IPS DF 4.7 (cell line): ENCODE measurements around the gene GABRB2.
"Not testable (repeated sequence)": the region's sequence is repeated elsewhere in the genome, so short reads cannot be mapped to it uniquely, and the experiment has no call there.

ENCODE experiments used
- DNase-seq: peaks from one replicate; pipeline ENCODE4 v3.0.0-alpha.2; 2013; ENCODE audit warnings: low spot score; ENCODE audit errors: extremely low read depth

The GABRB2 gene

GRCh38 chr5:161301586-161301985 is 244.9 kb downstream of the GABRB2 start:
- DNase-seq, result no peak

- no peak for DNase-seq
These were observed 247.5 kb downstream of the GABRB2 start for GRCh38 chr5:161299053-161299452.

GRCh38 chr5:161297388-161297787 is 249.1 kb downstream of the GABRB2 start:
- DNase-seq, result not testable (repeated sequence)

- DNase-seq, result no peak
These were observed 250.7 kb downstream of the GABRB2 start for GRCh38 chr5:161295721-161296250.

DNA sequence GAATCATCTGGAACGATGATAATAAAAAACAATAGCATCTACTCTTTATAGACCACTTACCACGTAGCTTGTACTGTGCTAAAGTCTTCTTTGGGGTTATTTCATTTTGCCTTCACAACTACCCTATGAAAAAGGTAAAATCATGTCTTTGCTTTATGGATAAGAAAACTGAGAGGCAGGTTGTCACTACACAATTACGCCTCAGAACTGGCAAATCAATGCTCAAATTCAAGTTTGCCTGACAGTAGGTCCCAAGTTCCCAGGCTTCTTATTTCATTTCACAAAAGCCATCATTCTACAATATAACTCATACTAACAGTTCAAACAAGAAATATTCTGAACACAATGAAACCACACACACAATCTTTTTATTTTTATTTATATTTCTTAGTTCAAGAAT is 258.5 kb downstream of the GABRB2 start:
- DNase-seq, result no peak

DNA sequence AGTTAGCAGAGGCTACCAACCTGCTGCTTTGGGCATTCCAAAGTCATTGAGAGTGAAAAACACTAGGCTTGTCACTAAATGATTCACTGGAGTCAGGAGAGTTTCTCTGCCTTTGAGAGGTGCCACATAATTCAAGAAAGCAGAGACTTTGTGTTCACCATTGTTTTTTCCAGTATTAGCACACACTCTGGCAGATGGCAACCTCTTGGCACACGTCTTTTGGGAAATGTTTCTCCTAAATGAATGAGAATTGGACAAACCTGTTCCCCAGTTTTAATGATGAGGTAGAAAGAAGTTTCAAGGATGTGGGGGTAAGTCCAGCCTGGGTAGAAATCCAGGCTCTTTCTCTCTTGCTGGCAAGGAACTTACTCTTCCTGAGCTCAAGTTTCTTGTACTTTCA is 259.1 kb downstream of the GABRB2 start:
- DNase-seq, result no peak

DNA sequence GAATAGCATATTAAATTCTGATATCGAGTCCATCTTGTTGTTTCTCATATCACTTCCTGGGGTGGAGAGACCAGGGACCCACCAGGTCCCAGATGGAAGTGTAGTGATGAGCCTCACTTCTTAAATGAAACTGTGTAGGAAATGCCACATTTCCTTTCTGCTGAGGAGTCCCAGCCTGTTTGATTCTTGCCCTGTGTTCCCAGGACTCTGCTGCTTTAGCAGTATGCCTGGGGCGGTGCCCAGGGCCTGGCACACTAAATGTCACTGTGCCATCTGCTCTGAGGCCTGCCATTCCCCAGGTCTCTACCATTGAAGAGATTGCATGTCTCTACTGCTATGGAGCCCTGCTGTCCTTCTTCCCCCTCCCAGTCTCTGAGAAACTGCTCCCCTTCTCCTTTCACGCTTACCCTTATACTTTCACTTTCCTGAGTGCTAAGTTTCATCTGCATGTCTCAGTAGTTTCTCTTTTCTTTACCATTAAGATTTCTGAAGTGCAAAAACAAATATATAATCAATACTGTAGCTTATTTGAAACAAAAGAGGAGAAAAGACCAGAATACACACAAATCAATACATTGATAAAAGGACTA is 260.4 kb downstream of the GABRB2 start:
- DNase-seq, result no peak

DNA sequence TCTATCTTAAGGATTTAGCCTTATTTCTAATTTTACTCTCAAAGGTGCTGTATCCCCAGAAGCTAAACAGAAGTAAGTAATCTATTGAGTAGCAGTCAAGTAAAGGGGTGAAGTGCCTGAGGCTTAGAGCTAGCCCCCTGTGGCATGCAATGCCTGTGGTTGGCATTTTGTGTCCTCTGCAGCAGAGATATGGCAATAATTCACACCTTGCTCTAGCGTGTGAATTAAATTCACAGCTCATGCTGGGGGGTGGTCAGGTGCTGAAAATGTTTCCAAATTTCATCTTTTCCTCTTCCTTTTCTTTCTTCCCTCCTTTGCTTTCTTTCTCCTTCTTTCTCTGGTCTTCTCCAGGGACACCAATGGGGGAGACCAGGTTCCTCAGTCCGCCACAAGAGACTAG is 262.1 kb downstream of the GABRB2 start:
- DNase-seq, result no peak

DNA sequence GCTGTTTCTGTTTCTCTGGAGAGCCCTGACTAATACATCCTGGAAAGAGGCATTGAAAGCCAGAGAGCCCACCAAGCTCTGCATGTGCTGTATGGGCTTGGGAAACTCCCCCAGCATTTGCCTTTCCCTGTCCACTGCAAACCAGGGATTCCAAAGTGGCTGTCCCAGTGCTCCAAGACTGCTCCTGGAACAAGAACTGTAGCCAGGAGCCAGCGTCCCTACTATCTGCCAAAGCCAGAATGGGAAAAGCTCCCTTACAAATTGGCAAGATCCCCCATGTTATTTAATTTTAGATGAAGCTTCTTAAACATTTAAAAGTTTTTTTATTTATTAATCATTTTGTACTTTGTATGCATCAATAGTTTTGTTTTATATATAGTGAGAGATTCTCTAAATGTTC is 263.2 kb downstream of the GABRB2 start:
- no peak for DNase-seq

DNA sequence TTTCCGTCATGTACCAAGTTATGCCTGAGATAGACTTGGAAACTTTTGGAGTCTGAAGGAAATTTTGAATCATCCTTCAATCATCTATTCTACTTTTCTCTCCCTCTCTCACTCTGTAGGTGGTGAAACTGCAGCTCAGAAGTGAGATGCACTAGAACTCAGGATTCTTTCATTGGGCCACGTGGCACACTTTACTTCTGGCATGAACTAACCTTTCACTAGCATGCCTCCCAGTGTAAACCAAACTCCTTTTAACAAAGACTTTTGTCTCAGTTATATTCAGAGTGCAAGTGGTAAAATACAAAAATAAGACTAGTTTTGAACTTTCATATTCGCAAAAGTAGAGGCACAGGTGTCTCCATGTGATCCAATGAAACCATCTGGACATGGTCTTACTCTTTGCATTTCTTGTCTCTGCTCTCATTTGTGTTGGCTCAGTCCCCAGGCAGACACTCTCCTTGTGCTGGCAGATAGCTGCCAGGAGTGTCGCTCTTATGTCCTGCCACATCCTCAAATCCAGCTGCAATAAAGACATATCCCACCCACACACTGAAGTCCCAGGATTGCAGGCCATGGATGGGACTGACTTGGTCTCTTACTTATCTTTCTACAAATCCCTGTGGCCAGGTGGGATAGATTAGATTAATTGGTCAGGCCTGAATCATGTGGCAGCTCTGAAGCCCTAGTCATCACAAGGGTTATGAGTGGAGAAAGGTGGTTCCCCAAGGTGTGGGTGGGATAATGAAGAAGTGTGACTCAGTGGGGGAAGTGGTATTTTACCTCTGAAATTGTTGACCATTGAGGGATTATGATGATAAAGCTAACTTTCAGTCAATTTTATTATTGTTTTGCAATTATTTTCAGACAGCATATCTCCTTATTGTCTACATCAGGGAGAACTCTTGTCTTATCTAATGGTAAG is 267.5 kb downstream of the GABRB2 start:
- DNase-seq, result no peak

DNA sequence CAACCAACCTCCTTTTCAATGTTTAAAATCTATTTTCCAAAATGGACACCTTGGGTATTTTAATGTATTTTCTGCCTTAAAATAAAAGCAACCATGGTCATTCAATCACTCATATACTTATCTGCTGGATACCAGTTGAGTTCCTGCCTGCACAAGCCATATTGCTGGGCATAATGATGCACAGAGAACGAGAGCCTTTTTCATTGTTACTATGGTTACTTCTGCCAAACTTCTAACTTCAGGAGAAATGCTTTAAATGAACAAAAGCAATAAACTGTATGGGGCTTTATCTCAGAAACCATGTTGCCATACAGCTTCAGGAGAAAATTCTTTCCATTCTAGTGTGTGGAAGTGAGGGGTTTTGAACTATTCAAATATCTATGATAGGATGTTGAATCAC is 269.5 kb downstream of the GABRB2 start:
- DNase-seq, result no peak

GRCh38 chr5:161274951-161275350 is 271.6 kb downstream of the GABRB2 start:
- no peak for DNase-seq

GRCh38 chr5:161273410-161273809 is 273.1 kb downstream of the GABRB2 start:
- DNase-seq, result no peak

DNA sequence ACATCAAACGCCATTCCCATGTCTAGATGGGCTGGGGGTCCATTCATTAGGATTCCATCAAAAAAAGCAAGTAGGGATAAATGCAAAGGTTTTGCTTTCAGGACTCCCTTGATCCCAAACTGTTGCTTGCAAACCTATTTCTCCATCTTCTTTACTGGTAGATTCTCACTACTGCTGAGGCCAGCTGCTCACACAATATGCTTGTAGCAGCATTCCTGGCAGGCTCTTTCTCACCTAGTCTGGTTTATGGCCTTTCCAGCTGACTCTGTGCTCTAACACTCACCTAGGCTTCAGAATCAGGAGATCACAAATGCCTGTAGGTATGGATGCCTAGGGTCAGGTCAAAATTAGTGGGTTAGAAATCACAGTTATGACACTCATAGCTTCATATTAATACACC is 274.7 kb downstream of the GABRB2 start:
- no peak for DNase-seq

DNA sequence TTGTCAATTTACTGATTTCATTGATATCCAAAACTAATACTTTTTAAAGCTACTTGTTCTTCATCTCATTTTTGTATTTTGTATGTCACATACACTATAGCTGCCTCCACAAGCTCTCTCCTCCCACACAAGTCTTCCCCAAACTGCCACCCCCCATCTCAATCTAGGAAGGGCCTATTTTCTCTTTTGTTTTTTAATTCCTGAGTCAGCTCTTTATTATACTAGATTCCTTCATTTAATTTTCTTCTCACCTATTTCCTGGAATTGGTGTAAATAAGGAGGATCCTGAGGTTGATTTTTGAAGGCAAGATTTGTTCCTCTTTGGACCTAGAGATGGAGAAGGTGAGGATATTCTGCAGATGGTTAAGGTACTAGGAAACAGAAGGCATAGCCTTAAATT is 277.4 kb downstream of the GABRB2 start:
- DNase-seq, result no peak

DNA sequence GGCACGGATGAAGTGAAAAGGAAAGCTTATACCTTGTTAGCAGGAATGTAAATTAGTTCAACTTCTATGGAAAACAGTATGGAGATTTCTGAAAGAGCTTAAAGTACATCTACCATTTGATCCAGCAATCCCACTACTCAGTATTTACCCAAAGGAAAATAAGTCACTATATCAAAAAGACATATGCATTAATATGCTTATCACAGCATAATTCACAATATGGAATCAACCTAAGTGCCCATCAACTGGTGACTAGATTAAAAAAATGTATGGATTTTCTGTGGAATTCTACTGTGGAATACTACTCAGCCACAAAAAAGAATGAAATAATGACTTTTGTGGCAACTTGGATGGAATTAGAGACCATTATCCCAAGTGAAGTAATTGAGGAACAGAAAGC is 279.6 kb downstream of the GABRB2 start:
- DNase-seq, result no peak

DNA sequence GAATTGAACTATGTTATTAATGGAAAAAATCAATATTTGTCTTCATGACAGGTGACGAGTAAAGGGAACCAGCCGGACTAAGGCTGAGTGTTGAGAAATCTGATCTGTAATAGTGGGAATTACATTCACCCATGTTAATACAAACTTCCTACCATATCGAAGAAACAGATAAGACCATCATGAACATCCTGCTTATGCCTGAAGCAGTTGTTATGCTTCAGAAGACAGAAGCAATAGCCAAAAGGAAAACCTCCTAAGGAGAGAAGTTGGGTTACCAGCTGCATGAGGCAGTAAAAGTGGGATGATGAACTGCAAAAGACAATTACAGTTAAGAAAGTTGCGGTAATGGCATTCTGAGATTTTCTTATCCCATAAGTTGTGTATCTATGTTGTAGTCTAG is 281.5 kb downstream of the GABRB2 start:
- DNase-seq, result no peak

- no peak for DNase-seq
These were observed 283.3 kb downstream of the GABRB2 start for GRCh38 chr5:161263191-161263590.

DNA sequence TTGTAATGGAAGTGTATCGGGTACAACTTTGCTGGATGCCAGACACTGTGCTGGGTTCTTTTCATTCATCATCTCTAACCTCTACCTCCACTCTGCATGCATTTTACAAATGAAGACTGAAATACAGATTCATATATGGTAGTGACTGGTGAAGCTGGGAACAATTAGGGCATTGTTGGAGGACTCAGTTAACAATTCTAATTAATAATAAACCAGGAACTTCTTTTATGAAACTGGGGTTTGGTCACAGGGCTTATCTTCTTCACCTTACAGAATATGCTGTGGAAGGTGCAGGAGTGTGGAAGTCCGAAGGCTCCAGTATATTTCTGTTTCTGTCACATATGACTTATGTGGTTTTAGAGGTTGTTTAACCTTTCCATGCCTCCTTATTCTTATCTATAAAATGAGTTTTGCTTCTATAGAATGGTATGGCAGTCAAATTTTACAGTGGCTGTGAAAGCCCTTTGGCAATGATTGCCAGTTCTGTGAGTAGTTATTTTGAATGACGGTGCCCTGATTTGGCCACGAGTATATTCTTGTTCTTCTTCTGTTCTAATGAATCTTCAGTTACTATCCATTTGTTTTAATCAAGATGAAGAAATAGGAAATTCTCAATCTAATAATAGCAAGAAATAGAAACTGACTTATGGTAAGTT is 284.7 kb downstream of the GABRB2 start:
- DNase-seq, result no peak

DNA sequence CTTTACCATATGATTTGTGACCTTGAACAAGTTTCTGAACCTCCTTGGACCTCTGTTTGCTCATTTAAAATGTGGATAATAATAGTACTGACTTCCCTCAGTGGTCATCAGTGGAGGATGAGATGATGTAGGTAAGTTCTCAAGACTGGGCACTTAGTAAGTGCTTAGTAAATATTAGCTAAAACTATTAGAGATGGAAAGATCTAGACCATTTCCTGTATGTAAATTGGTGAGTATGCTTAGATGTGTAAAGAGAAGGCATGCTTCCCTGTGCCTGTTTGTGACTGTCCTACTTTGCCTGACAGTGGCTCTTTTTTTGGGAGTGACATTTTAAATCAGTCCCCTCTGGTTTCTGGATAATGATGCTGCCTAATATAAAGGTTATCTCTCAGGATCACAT is 288.1 kb downstream of the GABRB2 start:
- DNase-seq, result no peak

- DNase-seq, result no peak
These were observed 289.6 kb downstream of the GABRB2 start for GRCh38 chr5:161256957-161257356.

- not testable (repeated sequence) for DNase-seq
These were observed 293.6 kb downstream of the GABRB2 start for GRCh38 chr5:161252955-161253354.
